MM.1S (cell line): ENCODE measurements around the gene ADAMTS15.

ENCODE experiments used
- DNase-seq: peaks from one replicate; pipeline ENCODE4 v3.0.0-alpha.2; 2015
- H2AFZ ChIP-seq: fragments of 300-600 bp; sonication (generic); 2 replicates; pipeline ENCODE4 v1.6.0; 2016; ENCODE audit warnings: antibody characterized with exemption, low read length
- H3F3A ChIP-seq: fragments of 300-600 bp; sonication (generic); 2 replicates; pipeline ENCODE4 v1.6.1; 2016; ENCODE audit warnings: mild to moderate bottlenecking, antibody characterized with exemption, low read length, moderate library complexity, mixed read lengths; ENCODE audit not compliant: insufficient read depth
- H3K27ac ChIP-seq: fragments of 300-600 bp; sonication (generic); 2 replicates; pipeline ENCODE4 v1.5.1; 2016; ENCODE audit warnings: mild to moderate bottlenecking, low read length
- H3K27me3 ChIP-seq: fragments of 300-600 bp; sonication (generic); replicated peaks from 2 replicates; pipeline ENCODE4 v1.6.0; 2016; ENCODE audit warnings: low read length; ENCODE audit not compliant: insufficient read depth
- H3K36me3 ChIP-seq: fragments of 300-600 bp; sonication (generic); replicated peaks from 2 replicates; pipeline ENCODE4 v1.6.1; 2016; ENCODE audit warnings: mild to moderate bottlenecking, low read length, mixed read lengths; ENCODE audit not compliant: insufficient read depth
- H3K4me1 ChIP-seq: fragments of 300-600 bp; sonication (generic); 2 replicates; pipeline ENCODE4 v1.6.1; 2016; ENCODE audit warnings: low read length, mixed read lengths
- H3K4me2 ChIP-seq: fragments of 300-600 bp; sonication (generic); 2 replicates; pipeline ENCODE4 v1.6.0; 2016; ENCODE audit warnings: low read depth, low read length
- H3K4me3 ChIP-seq: fragments of 300-600 bp; sonication (generic); 2 replicates; pipeline ENCODE4 v1.5.1; 2016; ENCODE audit warnings: low read length, mixed read lengths
- H3K79me2 ChIP-seq: fragments of 300-600 bp; sonication (generic); 2 replicates; pipeline ENCODE4 v1.6.1; 2016; ENCODE audit warnings: mixed run types, low read length, mixed read lengths
- H3K9ac ChIP-seq: fragments of 300-600 bp; sonication (generic); 2 replicates; pipeline ENCODE4 v1.6.1; 2016; ENCODE audit warnings: low read length, mixed read lengths
- H3K9me2 ChIP-seq: fragments of 300-600 bp; sonication (generic); replicated peaks from 2 replicates; pipeline ENCODE4 v1.6.1; 2016; ENCODE audit warnings: mild to moderate bottlenecking, low read length, mixed read lengths; ENCODE audit not compliant: insufficient read depth
- H3K9me3 ChIP-seq: fragments of 300-600 bp; sonication (generic); replicated peaks from 2 replicates; pipeline ENCODE4 v1.6.1; 2016; ENCODE audit warnings: mild to moderate bottlenecking, low read length, mixed read lengths; ENCODE audit not compliant: insufficient read depth
- H4K20me1 ChIP-seq: fragments of 300-600 bp; sonication (generic); 2 replicates; pipeline ENCODE4 v1.6.1; 2016; ENCODE audit warnings: mild to moderate bottlenecking, low read length, moderate library complexity, mixed read lengths; ENCODE audit not compliant: insufficient read depth
- CTCF ChIP-seq: fragments of 300-600 bp; sonication (generic); IDR thresholded peaks from 2 replicates; pipeline ENCODE4 v1.5.1; 2016; ENCODE audit warnings: antibody characterized with exemption, low read length, mixed read lengths
- EZH2 ChIP-seq: fragments of 300-600 bp; sonication (generic); optimal IDR thresholded peaks from 2 replicates; pipeline ENCODE3; 2017; ENCODE audit warnings: low read depth, mild to moderate bottlenecking, antibody characterized with exemption, low read length, mixed read lengths
- EZH2phosphoT487 ChIP-seq: fragments of 300-600 bp; sonication (generic); IDR thresholded peaks from 2 replicates; pipeline ENCODE4 v1.6.1; 2018; ENCODE audit warnings: antibody characterized with exemption, low read length

ADAMTS15 gene

GRCh38 chr11:130525307-130525706 is 76.9 kb downstream of the ADAMTS15 start:
- no peaks in the 10 kb centered on the region for H3F3A ChIP-seq
- no peaks in the 10 kb centered on the region for H3K9me2 ChIP-seq
- no peak overlapping the region for H3K9ac ChIP-seq
- no peak for DNase-seq
- no peaks in the 10 kb centered on the region for H3K27me3 ChIP-seq
- TF ChIP-seq EZH2 = no peak
- no peak for TF ChIP-seq CTCF
- no peak for TF ChIP-seq EZH2phosphoT487
- no peaks in the 10 kb centered on the region for H3K79me2 ChIP-seq
- H3K36me3 ChIP-seq = no peaks in the 10 kb centered on the region
- H3K4me2 ChIP-seq = no peak overlapping the region
- H3K27ac ChIP-seq = no peak overlapping the region
- H2AFZ ChIP-seq = no peak overlapping the region
- no peaks in the 10 kb centered on the region for H3K4me1 ChIP-seq
- H4K20me1 ChIP-seq = no peaks in the 10 kb centered on the region
- no peaks in the 10 kb centered on the region for H3K9me3 ChIP-seq
- no peak overlapping the region for H3K4me3 ChIP-seq
